Loucy (cell line): ENCODE measurements around the gene LARP4.
A peak's percentile ranks its signal among the peaks of the same experiment; 100 is the strongest.

Experiments
- H2AFZ ChIP-seq: fragments of 200-600 bp; sonication (generic); 2 replicates; pipeline ENCODE4 v1.6.0; 2016; ENCODE audit warnings: antibody characterized with exemption, mild to moderate bottlenecking, low read length, moderate library complexity
- H3F3A ChIP-seq: fragments of 200-600 bp; 2 replicates; pipeline ENCODE4 v1.6.0; 2016; ENCODE audit warnings: antibody characterized with exemption, low read depth, mild to moderate bottlenecking
- H3K27me3 ChIP-seq: fragments of 200-600 bp; sonication (generic); 2 replicates; pipeline ENCODE4 v1.6.1; 2014; ENCODE audit warnings: low read length, mild to moderate bottlenecking; ENCODE audit not compliant: insufficient read depth, poor library complexity, severe bottlenecking
- H3K36me3 ChIP-seq: fragments of 200-600 bp; sonication (generic); 2 replicates; pipeline ENCODE4 v1.6.1; 2016; ENCODE audit warnings: low read length; ENCODE audit not compliant: insufficient read depth
- H3K4me1 ChIP-seq: fragments of 200-600 bp; sonication (generic); 2 replicates; pipeline ENCODE4 v1.5.1; 2014; ENCODE audit warnings: low read length, mild to moderate bottlenecking; ENCODE audit not compliant: insufficient read depth, poor library complexity, severe bottlenecking
- H3K4me2 ChIP-seq: fragments of 200-600 bp; sonication (generic); 2 replicates; pipeline ENCODE4 v1.6.0; 2014; ENCODE audit warnings: antibody characterized with exemption, low read length, low read depth, mild to moderate bottlenecking; ENCODE audit not compliant: poor library complexity, severe bottlenecking
- H3K4me3 ChIP-seq: fragments of 200-600 bp; sonication (generic); 2 replicates; pipeline ENCODE4 v1.5.1; 2014; ENCODE audit warnings: low read length, mild to moderate bottlenecking, mixed read lengths; ENCODE audit not compliant: poor library complexity, severe bottlenecking
- H3K79me2 ChIP-seq: fragments of 200-600 bp; sonication (generic); 2 replicates; pipeline ENCODE4 v1.6.1; 2014; ENCODE audit warnings: low read length; ENCODE audit not compliant: insufficient read depth
- H3K9ac ChIP-seq: fragments of 200-600 bp; sonication (generic); 2 replicates; pipeline ENCODE4 v1.6.0; 2014; ENCODE audit warnings: mild to moderate bottlenecking, low read depth, low read length, moderate library complexity; ENCODE audit not compliant: poor library complexity, severe bottlenecking
- H3K9me2 ChIP-seq: fragments of 200-600 bp; sonication (generic); replicated peaks from 2 replicates; pipeline ENCODE4 v1.6.1; 2016; ENCODE audit warnings: low read depth, low read length, mixed read lengths
- H3K9me3 ChIP-seq: fragments of 200-600 bp; sonication (generic); 2 replicates; pipeline ENCODE4 v1.6.1; 2014; ENCODE audit warnings: mild to moderate bottlenecking, antibody characterized with exemption, low read length, low read depth; ENCODE audit not compliant: insufficient read depth
- H4K20me1 ChIP-seq: fragments of 200-600 bp; sonication (generic); 2 replicates; pipeline ENCODE4 v1.6.0; 2014; ENCODE audit warnings: antibody characterized with exemption, low read length, mild to moderate bottlenecking; ENCODE audit not compliant: insufficient read depth, poor library complexity, severe bottlenecking
- CTCF ChIP-seq: fragments of 200-600 bp; sonication (generic); conservative IDR thresholded peaks from 2 replicates; pipeline ENCODE4 v1.5.1; 2014; ENCODE audit warnings: mild to moderate bottlenecking, antibody characterized with exemption, low read length
- EZH2phosphoT487 ChIP-seq: fragments of 200-600 bp; IDR thresholded peaks from 2 replicates; pipeline ENCODE4 v1.6.1; 2018; ENCODE audit warnings: antibody characterized with exemption, mild to moderate bottlenecking, moderate library complexity, borderline replicate concordance

The LARP4 gene

GRCh38 chr12:50402264-50403000, 1.7 kb downstream of the LARP4 start:
- Histone ChIP-seq H3K36me3 (no peaks in the 10 kb centered on the region), H3K27me3 (peaks cover 9% of the 10 kb centered on the region), H3K9me2 (no peaks in the 10 kb centered on the region), H3K79me2 (peaks cover 66% of the 10 kb centered on the region), H3K9me3 (no peaks in the 10 kb centered on the region), H3K4me1 (peaks cover 30% of the 10 kb centered on the region), H3K4me3 (peak overlapping the region; percentile 96), H3K4me2 (peak overlapping the region; percentile 80), H3K9ac (peak overlapping the region; percentile 89), H3F3A (no peaks in the 10 kb centered on the region; the same call in 1 of the 2 replicates), H4K20me1 (peaks cover 49% of the 10 kb centered on the region), H2AFZ (no peak overlapping the region)
- TF ChIP-seq CTCF (no peak), EZH2phosphoT487 (no peak)

- Histone ChIP-seq H3K4me3 (peak overlapping the region; percentile 96), H4K20me1 (peaks cover 53% of the 10 kb centered on the region), H3K27me3 (peaks cover 9% of the 10 kb centered on the region), H3K9me3 (no peaks in the 10 kb centered on the region), H3F3A (no peaks in the 10 kb centered on the region; the same call in 1 of the 2 replicates), H3K36me3 (no peaks in the 10 kb centered on the region), H3K9me2 (no peaks in the 10 kb centered on the region), H3K4me2 (peak overlapping the region; percentile 80), H3K4me1 (peaks cover 30% of the 10 kb centered on the region), H2AFZ (no peak overlapping the region), H3K79me2 (peaks cover 72% of the 10 kb centered on the region), H3K9ac (peak overlapping the region; percentile 89)
- TF ChIP-seq EZH2phosphoT487 (no peak), CTCF (no peak)
Observed at GRCh38 chr12:50403001-50403440, 2.3 kb downstream of the LARP4 start.

DNA sequence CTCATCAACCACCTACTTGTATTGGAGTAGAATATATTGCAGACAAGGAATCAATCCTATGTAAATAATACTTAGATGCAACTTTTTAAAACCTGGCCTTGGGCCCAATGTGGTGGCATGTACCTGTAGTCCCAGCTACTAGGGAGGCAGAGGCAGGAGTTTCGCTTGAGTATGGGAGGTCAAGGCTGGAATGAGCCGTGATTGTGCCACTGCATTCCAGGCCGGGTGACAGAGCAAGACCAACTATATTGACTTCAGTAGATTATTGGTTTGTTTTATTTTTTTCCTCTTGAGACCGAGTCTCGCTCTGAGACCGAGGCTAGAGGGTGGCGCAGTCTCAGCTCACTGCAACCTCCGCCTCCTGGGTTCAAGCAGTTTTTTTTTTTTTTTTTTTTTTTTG, 3.6 kb downstream of the LARP4 start:
- Histone ChIP-seq H3K79me2 (peaks cover 85% of the 10 kb centered on the region), H3K9ac (no peak overlapping the region), H2AFZ (no peak overlapping the region), H3K9me3 (no peaks in the 10 kb centered on the region), H3K36me3 (no peaks in the 10 kb centered on the region), H4K20me1 (peaks cover 62% of the 10 kb centered on the region), H3K4me2 (peak overlapping the region; percentile 80), H3F3A (no peaks in the 10 kb centered on the region; the same call in 1 of the 2 replicates), H3K4me3 (peak overlapping the region; percentile 4), H3K9me2 (no peaks in the 10 kb centered on the region), H3K27me3 (no peaks in the 10 kb centered on the region), H3K4me1 (peaks cover 30% of the 10 kb centered on the region)
- no peak for TF ChIP-seq CTCF
- no peak for TF ChIP-seq EZH2phosphoT487
